Caco-2 (cell line): Measurements from ENCODE around the gene RIN3. TPM values are rescaled to one million over a fixed set of nuclear protein-coding genes. Genes with fewer than 3 reads are reported as not detected.

Source experiments
- BruUV-seq: library from RNA; stranded (reverse); fragments of 400-500 nt; replicated peaks from 2 replicates; lab custom pipeline; 2021; lab: Mats Ljungman, UMichigan
- CTCF ChIA-PET: fragments of 300-600 bp; sonication (Branson Sonifier 250); formaldehyde crosslinking; loops from one replicate; lab custom pipeline; 2022; ENCODE audit warnings: antibody characterized with exemption; lab: Charles Lee
- POLR2A ChIA-PET: fragments of 300-600 bp; sonication (Branson Sonifier 250); formaldehyde crosslinking; loops from one replicate; lab custom pipeline; 2022; ENCODE audit warnings: antibody characterized with exemption; lab: Charles Lee
- DNase-seq, 2 experiments: peaks; one replicate each; pipeline versions ENCODE4 v3.0.0 to v3.0.0-alpha.2; 2020 to 2022
- H3K27me3 ChIP-seq: replicated peaks from 2 replicates; pipeline ENCODE4 v1.6.0; 2011; ENCODE audit warnings: low read length; ENCODE audit not compliant: control insufficient read depth, insufficient read depth
- H3K36me3 ChIP-seq: 2 replicates; pipeline ENCODE4 v1.5.1; 2011; ENCODE audit warnings: low read length; ENCODE audit not compliant: control insufficient read depth, insufficient read depth
- H3K4me1 ChIP-seq: fragments of 250-450 bp; sonication (Bioruptor Pico); 2 replicates; pipeline ENCODE4 v1.5.1; 2020; ENCODE audit warnings: mild to moderate bottlenecking
- H3K4me3 ChIP-seq: 2 replicates; pipeline ENCODE4 v1.5.1; 2011; ENCODE audit warnings: low read depth, mild to moderate bottlenecking, control low read depth, low read length
- H3K9me3 ChIP-seq: fragments of 250-450 bp; sonication (Bioruptor Pico); 2 replicates; pipeline ENCODE4 v1.5.1; 2020; ENCODE audit warnings: mild to moderate bottlenecking, moderate library complexity
- H3K27ac Mint-ChIP-seq: one replicate; pipeline ENCODE4 v1.8.0; 2022; ENCODE audit warnings: mixed read lengths; ENCODE audit not compliant: unreplicated experiment
- H3K27me3 Mint-ChIP-seq: one replicate; pipeline ENCODE4 v1.8.0; 2022; ENCODE audit warnings: mixed read lengths; ENCODE audit not compliant: insufficient read depth, unreplicated experiment
- H3K36me3 Mint-ChIP-seq: one replicate; pipeline ENCODE4 v1.8.0; 2022; ENCODE audit warnings: mild to moderate bottlenecking, mixed read lengths; ENCODE audit not compliant: insufficient read depth, unreplicated experiment
- H3K4me1 Mint-ChIP-seq: one replicate; pipeline ENCODE4 v1.8.0; 2022; ENCODE audit warnings: low read depth, mixed read lengths; ENCODE audit not compliant: unreplicated experiment
- H3K4me3 Mint-ChIP-seq: one replicate; pipeline ENCODE4 v1.8.0; 2022; ENCODE audit warnings: mild to moderate bottlenecking, moderate library complexity, mixed read lengths; ENCODE audit not compliant: unreplicated experiment
- H3K9me3 Mint-ChIP-seq: one replicate; pipeline ENCODE4 v1.8.0; 2022; ENCODE audit warnings: mixed read lengths; ENCODE audit not compliant: unreplicated experiment
- intact Hi-C: fragments of 100-400 bp; cut with micrococcal nuclease; formaldehyde crosslinking; loops from one replicate; pipeline ENCODE4 v1.10.0; 2022; ENCODE audit not compliant: unreplicated experiment
- total RNA-seq: library from RNA; stranded (reverse); gene quantifications from 2 replicates; pipeline ENCODE4 v1.2.3, GENCODE V29; 2022
- TF ChIP-seq, protein P1 (sequence below), 2 experiments: fragments of 200-600 bp in 1 of 2; IDR thresholded peaks; 1 replicate in 1 of 2; 2 replicates in 1 of 2; pipeline versions ENCODE4 v1.5.1 to v1.8.0; 2011 to 2022; ENCODE audit warnings: antibody characterized with exemption in 1 of 2, control low read depth in 1 of 2, inconsistent platforms in 1 of 2, low read depth in 1 of 2, low read length in 1 of 2, mild to moderate bottlenecking in 1 of 2, moderate library complexity in 1 of 2; ENCODE audit not compliant: insufficient read depth in 1 of 2, severe bottlenecking in 1 of 2, unreplicated experiment in 1 of 2

RIN3 gene
- total RNA-seq, 1 experiment from 2014 or later: 20.7 TPM

GRCh38 chr14:92480856-92481255, 32.7 kb upstream of the RIN3 start:
- DNase-seq: no peak
- no peak overlapping the region for H3K4me3 ChIP-seq
- Mint-ChIP-seq H3K4me3 (no peak overlapping the region), H3K9me3 (no peaks in the 10 kb centered on the region), H3K4me1 (no peaks in the 10 kb centered on the region), H3K36me3 (no peaks in the 10 kb centered on the region), H3K27me3 (no peaks in the 10 kb centered on the region), H3K27ac (no peak overlapping the region)
- H3K4me1 ChIP-seq: no peaks in the 10 kb centered on the region
- no peaks in the 10 kb centered on the region; the same call in 1 of the 2 replicates for H3K27me3 ChIP-seq
- H3K36me3 ChIP-seq: no peaks in the 10 kb centered on the region
- ChIA-PET POLR2A (no interaction called here), CTCF (interaction anchor here (0.6 kb wide), 1 partner anchor 64 kb away, joined by 4 read pairs; no protein-coding TSS in a partner anchor)
- BruUV-seq: no TSS peak
- 0 out of 2 replicates have a peak, but pooled peaks cover 5% of the 10 kb centered on the region for H3K9me3 ChIP-seq
- intact Hi-C loops: no loop called here
- TF ChIP-seq, protein P1, sequence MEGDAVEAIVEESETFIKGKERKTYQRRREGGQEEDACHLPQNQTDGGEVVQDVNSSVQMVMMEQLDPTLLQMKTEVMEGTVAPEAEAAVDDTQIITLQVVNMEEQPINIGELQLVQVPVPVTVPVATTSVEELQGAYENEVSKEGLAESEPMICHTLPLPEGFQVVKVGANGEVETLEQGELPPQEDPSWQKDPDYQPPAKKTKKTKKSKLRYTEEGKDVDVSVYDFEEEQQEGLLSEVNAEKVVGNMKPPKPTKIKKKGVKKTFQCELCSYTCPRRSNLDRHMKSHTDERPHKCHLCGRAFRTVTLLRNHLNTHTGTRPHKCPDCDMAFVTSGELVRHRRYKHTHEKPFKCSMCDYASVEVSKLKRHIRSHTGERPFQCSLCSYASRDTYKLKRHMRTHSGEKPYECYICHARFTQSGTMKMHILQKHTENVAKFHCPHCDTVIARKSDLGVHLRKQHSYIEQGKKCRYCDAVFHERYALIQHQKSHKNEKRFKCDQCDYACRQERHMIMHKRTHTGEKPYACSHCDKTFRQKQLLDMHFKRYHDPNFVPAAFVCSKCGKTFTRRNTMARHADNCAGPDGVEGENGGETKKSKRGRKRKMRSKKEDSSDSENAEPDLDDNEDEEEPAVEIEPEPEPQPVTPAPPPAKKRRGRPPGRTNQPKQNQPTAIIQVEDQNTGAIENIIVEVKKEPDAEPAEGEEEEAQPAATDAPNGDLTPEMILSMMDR (IDR thresholded peaks at IDR 0.05; ENCODE audit: insufficient read depth in 1 of 2, low read depth in 1 of 2, low read length in 1 of 2, severe bottlenecking in 1 of 2, unreplicated experiment in 1 of 2): no peak

- no peaks in the 10 kb centered on the region for H3K36me3 Mint-ChIP-seq
- Histone ChIP-seq H3K9me3 (0 out of 2 replicates have a peak, but pooled peaks cover 5% of the 10 kb centered on the region), H3K4me3 (no peak overlapping the region), H3K36me3 (no peaks in the 10 kb centered on the region), H3K4me1 (no peaks in the 10 kb centered on the region), H3K27me3 (no peaks in the 10 kb centered on the region; the same call in 1 of the 2 replicates)
- BruUV-seq: no TSS peak
- DNase-seq: no peak
- POLR2A ChIA-PET: no interaction called here
- H3K27ac Mint-ChIP-seq: no peak overlapping the region
- H3K9me3 Mint-ChIP-seq: no peaks in the 10 kb centered on the region
- intact Hi-C loops: no loop called here
- H3K27me3 Mint-ChIP-seq: no peaks in the 10 kb centered on the region
- CTCF ChIA-PET: interaction anchor here (0.6 kb wide), 1 partner anchor 63 kb away, joined by 4 read pairs; no protein-coding TSS in a partner anchor
- no peak overlapping the region for H3K4me3 Mint-ChIP-seq
- no peaks in the 10 kb centered on the region for H3K4me1 Mint-ChIP-seq
- TF ChIP-seq, protein P1 (IDR thresholded peaks at IDR 0.05; ENCODE audit: insufficient read depth in 1 of 2, low read depth in 1 of 2, low read length in 1 of 2, severe bottlenecking in 1 of 2, unreplicated experiment in 1 of 2): peak in 1 of 2 experiments; percentile 20
Observed at GRCh38 chr14:92481386-92481785, 32.2 kb upstream of the RIN3 start.

DNA sequence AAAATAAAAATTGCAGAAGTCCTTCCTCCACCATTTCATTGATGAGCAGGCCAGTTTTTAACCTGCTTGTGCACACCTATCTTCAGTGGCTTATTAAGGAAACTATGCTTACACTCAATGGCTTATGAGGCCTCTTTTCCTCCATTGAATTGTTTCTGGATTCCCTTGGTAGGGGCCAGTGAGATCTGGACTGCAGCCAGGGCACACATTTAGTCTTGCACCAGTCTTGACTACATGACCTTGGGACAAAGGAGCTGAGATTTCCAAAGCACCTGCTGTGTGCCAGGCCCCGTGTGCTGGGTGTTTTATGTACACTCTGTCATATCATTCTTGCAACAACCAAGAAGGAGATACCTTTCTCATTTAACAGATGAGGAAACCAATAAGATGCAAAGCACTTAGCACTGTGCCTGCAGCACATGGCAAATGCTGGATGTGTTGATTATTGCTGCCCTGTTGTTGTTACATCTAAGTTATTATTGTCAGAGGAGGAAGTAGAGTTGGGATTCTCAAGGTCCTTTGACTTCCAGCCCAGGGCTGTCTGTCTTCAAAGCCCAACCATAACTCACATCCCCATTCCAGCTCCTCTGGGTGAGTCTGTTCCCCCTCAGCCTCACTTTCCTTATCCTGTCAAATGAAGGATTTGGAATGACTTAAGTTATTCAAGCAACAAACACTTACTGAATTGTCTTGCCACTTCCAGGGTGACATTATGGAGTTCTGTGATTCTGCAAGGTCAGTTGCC, 31.6 kb upstream of the RIN3 start:
- no peaks in the 10 kb centered on the region for H3K36me3 ChIP-seq
- BruUV-seq: no TSS peak
- H3K27me3 ChIP-seq: no peaks in the 10 kb centered on the region; the same call in 1 of the 2 replicates
- POLR2A ChIA-PET: no interaction called here
- Mint-ChIP-seq H3K4me3 (no peak overlapping the region), H3K4me1 (no peaks in the 10 kb centered on the region), H3K9me3 (no peaks in the 10 kb centered on the region), H3K36me3 (no peaks in the 10 kb centered on the region), H3K27me3 (no peaks in the 10 kb centered on the region), H3K27ac (no peak overlapping the region)
- H3K9me3 ChIP-seq: 0 out of 2 replicates have a peak, but pooled peaks cover 5% of the 10 kb centered on the region
- TF ChIP-seq, protein P1 (IDR thresholded peaks at IDR 0.05; ENCODE audit: insufficient read depth in 1 of 2, low read depth in 1 of 2, low read length in 1 of 2, severe bottlenecking in 1 of 2, unreplicated experiment in 1 of 2): no peak
- H3K4me3 ChIP-seq: no peak overlapping the region
- intact Hi-C loops: no loop called here
- CTCF ChIA-PET: interaction anchor here (0.6 kb wide), 1 partner anchor 21 kb away, joined by 6 read pairs; no protein-coding TSS in a partner anchor
- no peaks in the 10 kb centered on the region for H3K4me1 ChIP-seq
- DNase-seq: no peak
